Neural cell (in vitro differentiated cells): ENCODE results near the gene ANAPC2.

Experiments used
- CTCF ChIP-seq: fragments of 450-650 bp; IDR thresholded peaks from 2 replicates; pipeline ENCODE4 v1.5.1; 2014; ENCODE audit warnings: antibody characterized with exemption, mild to moderate bottlenecking, moderate library complexity; ENCODE audit not compliant: poor library complexity, severe bottlenecking
- EZH2 ChIP-seq: fragments of 200-600, 300-800 bp; shearing (Covaris generic), sonication (generic); IDR thresholded peaks from 2 replicates; pipeline ENCODE4 v1.6.1; 2014; ENCODE audit warnings: antibody characterized with exemption, low read length, borderline replicate concordance, mild to moderate bottlenecking; ENCODE audit not compliant: insufficient read depth, poor library complexity, severe bottlenecking
- POLR2AphosphoS5 ChIP-seq: IDR thresholded peaks from 2 replicates; pipeline ENCODE4 v1.6.1; 2012

DNA sequence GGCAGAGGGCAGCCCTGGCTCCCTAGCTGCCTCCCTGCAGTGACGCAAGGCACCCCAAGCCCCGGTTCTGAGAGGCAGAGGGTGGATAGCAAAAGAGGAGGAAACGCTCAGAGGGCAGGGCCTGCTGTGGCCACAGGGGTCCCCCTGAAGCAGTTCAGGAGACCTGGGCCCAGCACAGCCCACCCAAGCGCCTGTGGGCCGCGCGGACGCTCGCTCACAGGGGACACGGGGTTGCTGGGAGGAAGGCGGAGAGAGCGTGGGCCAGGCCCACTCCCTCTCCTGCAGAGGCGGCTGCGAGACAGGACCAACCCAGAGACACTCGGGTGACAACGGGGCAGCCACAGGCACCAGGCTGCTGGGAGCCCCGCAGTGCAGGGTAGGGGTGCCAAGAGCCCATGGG, 8.6 kb downstream of the ANAPC2 start:
- no peak for TF ChIP-seq CTCF
- no peak for TF ChIP-seq POLR2AphosphoS5
- TF ChIP-seq EZH2: no peak
